MM.1S (cell line): Measurements from ENCODE around the gene GPC5.

Source experiments
- CTCF ChIP-seq: fragments of 300-600 bp; sonication (generic); IDR thresholded peaks from 2 replicates; pipeline ENCODE4 v1.5.1; 2016; ENCODE audit warnings: antibody characterized with exemption, low read length, mixed read lengths
- EZH2phosphoT487 ChIP-seq: fragments of 300-600 bp; sonication (generic); IDR thresholded peaks from 2 replicates; pipeline ENCODE4 v1.6.1; 2018; ENCODE audit warnings: antibody characterized with exemption, low read length

- no peak for TF ChIP-seq EZH2phosphoT487
- TF ChIP-seq CTCF: no peak
These were observed 292.5 kb downstream of the GPC5 start for GRCh38 chr13:91690944-91691343.
